B cell (primary cell): ENCODE measurements around the gene FOXP4. TPM values are rescaled to one million over a fixed set of nuclear protein-coding genes. Genes with fewer than 3 reads are reported as not detected.

Experiments
- ATAC-seq: fragments of 200-7000 bp; cut with Tn5 transposase; one replicate; pipeline ENCODE4 v1.10.0; 2021; ENCODE audit warnings: low read depth, mild to moderate bottlenecking, moderate number of reproducible peaks, moderate library complexity
- CTCF ChIA-PET: fragments of 350-600 bp; sonication (Branson Sonifier 250); formaldehyde crosslinking; loops from one replicate; lab custom pipeline; 2021; ENCODE audit warnings: antibody characterized with exemption, inconsistent platforms; lab: Charles Lee
- POLR2A ChIA-PET: fragments of 350-600 bp; sonication (Branson Sonifier 250); formaldehyde crosslinking; loops from one replicate; lab custom pipeline; 2021; ENCODE audit warnings: antibody characterized with exemption; lab: Charles Lee
- DNase-seq: peaks from one replicate; pipeline ENCODE4 v3.0.0; 2013
- H2AFZ ChIP-seq: 2 replicates; pipeline ENCODE4 v1.6.1; 2012; ENCODE audit warnings: mild to moderate bottlenecking, low read depth, low read length; ENCODE audit not compliant: insufficient read depth, poor library complexity, severe bottlenecking
- H3K27ac ChIP-seq, 2 donors: 1 replicate in 1 of 2; 2 replicates in 1 of 2; pipeline ENCODE4 v1.5.1; 2012 to 2013; ENCODE audit warnings: low read length in 2 of 2, mild to moderate bottlenecking in 2 of 2, moderate library complexity in 1 of 2
- H3K27me3 ChIP-seq, 4 experiments: fragments of 200-600 bp in 1 of 4; sonication (generic) in 1 of 4; replicated peaks in 1 of 4; 1 replicate in 2 of 4; 2 replicates in 2 of 4; pipeline versions ENCODE4 v1.6.1 to v1.7.0; 2013 to 2016; ENCODE audit warnings: low read length in 3 of 4, mild to moderate bottlenecking in 2 of 4, mixed read lengths in 1 of 4, moderate library complexity in 1 of 4; ENCODE audit not compliant: insufficient read depth in 4 of 4, control insufficient read depth in 3 of 4; ENCODE audit errors: control extremely low read depth in 1 of 4
- H3K36me3 ChIP-seq, 2 experiments: replicated peaks in 1 of 2; 1 replicate in 1 of 2; 2 replicates in 1 of 2; pipeline versions ENCODE4 v1.6.1 to v1.7.1; 2013; ENCODE audit warnings: low read length in 1 of 2; ENCODE audit not compliant: insufficient read depth in 2 of 2, control insufficient read depth in 1 of 2; ENCODE audit errors: control extremely low read depth in 1 of 2, extremely low read depth in 1 of 2
- H3K4me1 ChIP-seq, 2 donors: fragments of 200-600 bp in 1 of 2; sonication (generic) in 1 of 2; 1 replicate in 1 of 2; 2 replicates in 1 of 2; pipeline versions ENCODE4 v1.5.1 to v1.6.1; 2013 to 2017; ENCODE audit warnings: low read length in 2 of 2; ENCODE audit not compliant: control insufficient read depth in 2 of 2, insufficient read depth in 2 of 2
- H3K4me2 ChIP-seq: replicated peaks from 2 replicates; pipeline ENCODE3; 2012; ENCODE audit warnings: mild to moderate bottlenecking, low read depth, low read length; ENCODE audit not compliant: poor library complexity, severe bottlenecking
- H3K4me3 ChIP-seq, 5 experiments: fragments of 200-600 bp in 1 of 5; sonication (generic) in 1 of 5; 1 replicate in 3 of 5; 2 replicates in 2 of 5; pipeline versions ENCODE4 v1.5.1 to v1.7.0; 2011 to 2016; ENCODE audit warnings: low read length in 4 of 5, mild to moderate bottlenecking in 4 of 5, low read depth in 2 of 5, control low read depth in 1 of 5, moderate library complexity in 1 of 5; ENCODE audit not compliant: insufficient read depth in 1 of 5; ENCODE audit errors: control extremely low read depth in 1 of 5, extremely low read depth in 1 of 5
- H3K79me2 ChIP-seq: fragments of 200-600 bp; sonication (generic); one replicate; pipeline ENCODE4 v1.6.0; 2016; ENCODE audit warnings: low read length; ENCODE audit not compliant: control insufficient read depth, insufficient read depth
- H3K9ac ChIP-seq: fragments of 200-600 bp; sonication (generic); 2 replicates; pipeline ENCODE4 v1.6.1; 2017; ENCODE audit warnings: mild to moderate bottlenecking, low read length, moderate library complexity
- H3K9me3 ChIP-seq, 3 donors: one replicate each; pipeline versions ENCODE4 v1.6.1 to v1.7.1; 2013; ENCODE audit warnings: low read length in 2 of 3; ENCODE audit not compliant: control insufficient read depth in 2 of 3, insufficient read depth in 1 of 3; ENCODE audit errors: control extremely low read depth in 1 of 3
- H4K20me1 ChIP-seq: 2 replicates; pipeline ENCODE4 v1.6.0; 2012; ENCODE audit warnings: mild to moderate bottlenecking, low read length; ENCODE audit not compliant: insufficient read depth, control insufficient read depth, poor library complexity, severe bottlenecking
- H3K27ac Mint-ChIP-seq: one replicate; pipeline ENCODE4 v1.8.0; 2021; ENCODE audit warnings: mixed read lengths
- H3K27me3 Mint-ChIP-seq: one replicate; pipeline ENCODE4 v1.8.0; 2021; ENCODE audit warnings: mixed read lengths
- H3K4me1 Mint-ChIP-seq: one replicate; pipeline ENCODE4 v1.8.0; 2021; ENCODE audit warnings: mixed read lengths
- H3K4me3 Mint-ChIP-seq: one replicate; pipeline ENCODE4 v1.8.0; 2021; ENCODE audit warnings: mixed read lengths
- H3K9me3 Mint-ChIP-seq: one replicate; pipeline ENCODE4 v1.8.0; 2022; ENCODE audit warnings: mixed read lengths; ENCODE audit not compliant: insufficient read depth
- EZH2 ChIP-seq: IDR thresholded peaks from 2 replicates; pipeline ENCODE4 v1.6.1; 2012; ENCODE audit warnings: borderline replicate concordance, low read depth, mild to moderate bottlenecking, moderate library complexity, low read length; ENCODE audit not compliant: insufficient read depth, poor library complexity, severe bottlenecking
- WGBS: methylation state at CpG from one replicate; pipeline ENCODE4 v1.1.5; 2013; ENCODE audit warnings: missing lambda C conversion rate; ENCODE audit not compliant: insufficient coverage; 5-methylcytosine and 5-hydroxymethylcytosine counted together
- intact Hi-C: fragments of 100-400 bp; cut with micrococcal nuclease; formaldehyde crosslinking; loops from one replicate; pipeline ENCODE4 v1.10.0; 2022
- polyA plus RNA-seq: library from polyadenylated mRNA; depleted of rRNA; stranded (reverse); fragments of >200 nt; gene quantifications from 2 replicates; pipeline ENCODE4 v1.2.3, GENCODE V29; 2012
- total RNA-seq, 2 donors: library from RNA; stranded (reverse); fragments of 120-200 nt in 1 of 2; gene quantifications; 1 replicate in 1 of 2; 2 replicates in 1 of 2; pipeline versions ENCODE4 v1.2.3 to v1.2.4, GENCODE V29; 2013 to 2022
- TF ChIP-seq, protein P1 (sequence below): fragments of 200-600 bp; IDR thresholded peaks from one replicate; pipeline ENCODE4 v1.8.0; 2022; ENCODE audit warnings: antibody characterized with exemption, mild to moderate bottlenecking

Gene FOXP4
- total and polyA plus RNA-seq, 2 donors (not counting 1 experiment from before 2014, with no cell fraction given) = 17.0 to 38.7 TPM

DNA sequence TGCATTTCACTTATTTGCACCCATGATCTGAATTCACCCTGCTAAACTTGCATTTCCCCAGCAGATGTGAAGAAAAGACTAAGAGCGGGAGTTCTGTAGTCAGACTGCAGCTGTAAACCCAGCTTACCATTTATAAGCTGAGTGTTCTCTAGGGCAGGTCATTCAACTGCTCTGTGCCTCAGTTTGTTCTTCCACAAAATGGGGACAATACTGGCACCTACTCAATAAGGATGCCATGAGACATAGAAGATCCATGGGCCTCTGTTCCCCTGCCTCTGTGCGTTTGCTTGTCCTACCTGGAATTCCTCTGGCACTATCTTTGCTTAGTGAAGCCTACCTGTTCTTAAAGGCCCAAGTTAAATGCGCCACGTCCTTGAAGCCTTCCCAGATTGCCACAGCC, 79.8 kb downstream of the FOXP4 start:
- Histone ChIP-seq H3K9me3 (peaks cover 0 to 3% (median 0%) of the 10 kb centered on the region in 3 donors), H3K27me3 (peaks cover 0 to 4% (median 0%) of the 10 kb centered on the region in 4 experiments), H2AFZ (no peak overlapping the region), H3K4me3 (no peak overlapping the region), H3K27ac (no peak overlapping the region), H3K9ac (no peak overlapping the region), H3K4me1 (no peaks in the 10 kb centered on the region), H3K36me3 (no peaks in the 10 kb centered on the region), H4K20me1 (no peaks in the 10 kb centered on the region), H3K79me2 (no peaks in the 10 kb centered on the region), H3K4me2 (no peak overlapping the region)
- TF ChIP-seq, protein P1, sequence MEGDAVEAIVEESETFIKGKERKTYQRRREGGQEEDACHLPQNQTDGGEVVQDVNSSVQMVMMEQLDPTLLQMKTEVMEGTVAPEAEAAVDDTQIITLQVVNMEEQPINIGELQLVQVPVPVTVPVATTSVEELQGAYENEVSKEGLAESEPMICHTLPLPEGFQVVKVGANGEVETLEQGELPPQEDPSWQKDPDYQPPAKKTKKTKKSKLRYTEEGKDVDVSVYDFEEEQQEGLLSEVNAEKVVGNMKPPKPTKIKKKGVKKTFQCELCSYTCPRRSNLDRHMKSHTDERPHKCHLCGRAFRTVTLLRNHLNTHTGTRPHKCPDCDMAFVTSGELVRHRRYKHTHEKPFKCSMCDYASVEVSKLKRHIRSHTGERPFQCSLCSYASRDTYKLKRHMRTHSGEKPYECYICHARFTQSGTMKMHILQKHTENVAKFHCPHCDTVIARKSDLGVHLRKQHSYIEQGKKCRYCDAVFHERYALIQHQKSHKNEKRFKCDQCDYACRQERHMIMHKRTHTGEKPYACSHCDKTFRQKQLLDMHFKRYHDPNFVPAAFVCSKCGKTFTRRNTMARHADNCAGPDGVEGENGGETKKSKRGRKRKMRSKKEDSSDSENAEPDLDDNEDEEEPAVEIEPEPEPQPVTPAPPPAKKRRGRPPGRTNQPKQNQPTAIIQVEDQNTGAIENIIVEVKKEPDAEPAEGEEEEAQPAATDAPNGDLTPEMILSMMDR = no peak
- no peak for TF ChIP-seq EZH2
- intact Hi-C loops = no loop called here
- ATAC-seq (no peak), DNase-seq (no peak)
- CTCF ChIA-PET = no interaction called here
- Mint-ChIP-seq H3K27me3 (peaks cover 22% of the 10 kb centered on the region), H3K9me3 (peaks cover 2% of the 10 kb centered on the region), H3K27ac (no peak overlapping the region), H3K4me1 (no peaks in the 10 kb centered on the region), H3K4me3 (no peak overlapping the region)
- WGBS = 90% methylated on average over 4 of the region's 4 CpGs
- POLR2A ChIA-PET = no interaction called here

GRCh38 chr6:41626917-41627316, 80.7 kb downstream of the FOXP4 start:
- intact Hi-C loops = no loop called here
- POLR2A ChIA-PET = no interaction called here
- H3K9me3 ChIP-seq = no peaks in the 10 kb centered on the region
- no peak overlapping the region for H2AFZ ChIP-seq
- CTCF ChIA-PET = no interaction called here
- no peak overlapping the region for H3K27ac ChIP-seq
- H3K4me2 ChIP-seq = no peak overlapping the region
- Mint-ChIP-seq H3K4me1 (no peaks in the 10 kb centered on the region), H3K4me3 (no peak overlapping the region), H3K27ac (no peak overlapping the region), H3K27me3 (peaks cover 27% of the 10 kb centered on the region), H3K9me3 (no peaks in the 10 kb centered on the region)
- H3K9ac ChIP-seq = no peak overlapping the region
- no peak overlapping the region for H3K4me3 ChIP-seq
- ATAC-seq (no peak), DNase-seq (no peak)
- WGBS = 21% methylated on average over 8 of the region's 8 CpGs
- H3K36me3 ChIP-seq = no peaks in the 10 kb centered on the region
- peaks cover 0 to 4% (median 0%) of the 10 kb centered on the region in 4 experiments for H3K27me3 ChIP-seq
- H3K4me1 ChIP-seq = no peaks in the 10 kb centered on the region
- TF ChIP-seq EZH2 = no peak
- TF ChIP-seq, protein P1 = no peak
- H3K79me2 ChIP-seq = no peaks in the 10 kb centered on the region
- H4K20me1 ChIP-seq = no peaks in the 10 kb centered on the region
